HL-60/S4 treated with phorbol 12-myristate 13-acetate at 8.2 ng/mL for 4 days and 3 days (cell line): ENCODE results near the gene CROCC.
"Not testable (repeated sequence)": the region's sequence is repeated elsewhere in the genome, so short reads cannot be mapped to it uniquely, and the experiment has no call there.

Experiments
- in situ Hi-C: fragments of 300-500 bp; cut with MboI; formaldehyde crosslinking; loops from 2 replicates; pipeline ENCODE4 v1.15.0; 2022; ENCODE audit warnings: low sequenced_read_pairs

CROCC gene

GRCh38 chr1:16936580-16936979 lies 14.8 kb downstream of the CROCC start:
- in situ Hi-C loops: not testable (repeated sequence)

- in situ Hi-C loops: no loop called here
Measured at GRCh38 chr1:16938351-16939321, 16.9 kb downstream of the CROCC start.

GRCh38 chr1:16939386-16940180 lies 17.9 kb downstream of the CROCC start:
- in situ Hi-C loops: loop anchor here (10.0 kb wide), 1 partner anchor 325 kb away; the partner anchor contains the start of gene NBPF1

GRCh38 chr1:16944038-16944437 lies 22.3 kb downstream of the CROCC start:
- in situ Hi-C loops: loop anchor here (10.0 kb wide), 1 partner anchor 329 kb away; the partner anchor contains the start of gene NBPF1

GRCh38 chr1:16945512-16945911 lies 23.8 kb downstream of the CROCC start:
- in situ Hi-C loops: loop anchor here (10.0 kb wide), 1 partner anchor 331 kb away; the partner anchor contains the start of gene NBPF1

GRCh38 chr1:16946185-16946584 lies 24.5 kb downstream of the CROCC start:
- in situ Hi-C loops: loop anchor here (10.0 kb wide), 1 partner anchor 331 kb away; the partner anchor contains the start of gene NBPF1

- in situ Hi-C loops: loop anchor here (10.0 kb wide), 1 partner anchor 332 kb away; the partner anchor contains the start of gene NBPF1
Measured at GRCh38 chr1:16946646-16947045, 24.9 kb downstream of the CROCC start.

GRCh38 chr1:16948282-16948891 lies 26.7 kb downstream of the CROCC start:
- in situ Hi-C loops: loop anchor here (10.0 kb wide), 1 partner anchor 334 kb away; the partner anchor contains the start of gene NBPF1

- in situ Hi-C loops: loop anchor here (10.0 kb wide), 1 partner anchor 334 kb away; the partner anchor contains the start of gene NBPF1
Measured at GRCh38 chr1:16949026-16949425, 27.3 kb downstream of the CROCC start.

- in situ Hi-C loops: not testable (repeated sequence)
Measured at GRCh38 chr1:16952376-16952775, 30.6 kb downstream of the CROCC start.

GRCh38 chr1:16954579-16954978 lies 32.8 kb downstream of the CROCC start:
- in situ Hi-C loops: no loop called here

- in situ Hi-C loops: no loop called here
Measured at GRCh38 chr1:16955186-16955585, 33.5 kb downstream of the CROCC start.

GRCh38 chr1:16956775-16957174 lies 35.0 kb downstream of the CROCC start:
- in situ Hi-C loops: no loop called here

GRCh38 chr1:16957731-16958130 lies 36.0 kb downstream of the CROCC start:
- in situ Hi-C loops: no loop called here

GRCh38 chr1:16958475-16958874 lies 36.7 kb downstream of the CROCC start:
- in situ Hi-C loops: no loop called here

- in situ Hi-C loops: no loop called here
Measured at GRCh38 chr1:16960560-16961296, 39.0 kb downstream of the CROCC start.

GRCh38 chr1:16961297-16962133 lies 39.8 kb downstream of the CROCC start:
- in situ Hi-C loops: no loop called here

GRCh38 chr1:16964169-16964568 lies 42.4 kb downstream of the CROCC start:
- in situ Hi-C loops: not testable (repeated sequence)

GRCh38 chr1:16965486-16966067 lies 43.8 kb downstream of the CROCC start:
- in situ Hi-C loops: no loop called here
